H1 (cell line): ENCODE results near the gene CHRNG. TPM values are rescaled to one million over a fixed set of nuclear protein-coding genes. Genes with fewer than 3 reads are reported as not detected.

Experiments used
- CBX5 ChIP-seq: fragments of 300-800, 300-1000 bp; sonication (generic); IDR thresholded peaks from 2 replicates; pipeline ENCODE4 v1.7.1; 2016; ENCODE audit warnings: antibody characterized with exemption, low read length, low read depth
- SIN3A ChIP-seq, 2 experiments: IDR thresholded peaks in 1 of 2; conservative IDR thresholded peaks in 1 of 2; 2 replicates each; pipeline ENCODE4 v1.6.1; 2011 to 2012; ENCODE audit warnings: low read length in 2 of 2, improper control_type of control experiment in 1 of 2, low read depth in 1 of 2, mild to moderate bottlenecking in 1 of 2
- polyA plus RNA-seq, 7 experiments: library from polyadenylated mRNA; depleted of rRNA in 3 of 7; stranded (reverse) in 5 of 7; unstranded in 2 of 7; fragments of >200 nt in 5 of 7; fragments of 200-250 nt in 2 of 7; gene quantifications; 1 replicate in 5 of 7; 2 replicates in 1 of 7; 4 replicates in 1 of 7; pipeline versions ENCODE4 v1.2.1 to v1.2.3, GENCODE V29; 2011 to 2013; ENCODE audit warnings: missing spikeins in 2 of 7, mixed read lengths in 2 of 7
- total RNA-seq: library from RNA; stranded (reverse); fragmentation: NEBNext Ultra II Directional; extraction: Animal tissue kit (Norgen Biotek cat#: 25700); gene quantifications from 2 replicates; pipeline ENCODE4 v1.2.1, GENCODE V29; 2021
- TF ChIP-seq, protein P1 (sequence below): IDR thresholded peaks from 2 replicates; pipeline ENCODE4 v1.6.1; 2012; ENCODE audit warnings: inconsistent platforms
- TF ChIP-seq, protein P2 (sequence below), 3 experiments: IDR thresholded peaks; 1 replicate in 2 of 3; 2 replicates in 1 of 3; pipeline versions ENCODE4 v1.5.1 to v1.6.1; 2011; ENCODE audit warnings: low read length in 3 of 3, mild to moderate bottlenecking in 3 of 3, inconsistent platforms in 2 of 3, low read depth in 1 of 3, moderate library complexity in 1 of 3; ENCODE audit not compliant: insufficient read depth in 1 of 3; ENCODE audit errors: control extremely low read depth in 1 of 3
- TF ChIP-seq, protein P3 (sequence below): fragments of 300-600 bp; sonication (generic); IDR thresholded peaks from 2 replicates; pipeline ENCODE4 v1.7.1; 2012; ENCODE audit warnings: low read length, moderate library complexity, mild to moderate bottlenecking, inconsistent platforms; ENCODE audit not compliant: insufficient replicate concordance

CHRNG gene
- total and polyA plus RNA-seq, 2 of the 8 experiments (the other 6 are each of a cell fraction or from before 2014, with no cell fraction given) = 0.05 TPM; not detected in 1

DNA sequence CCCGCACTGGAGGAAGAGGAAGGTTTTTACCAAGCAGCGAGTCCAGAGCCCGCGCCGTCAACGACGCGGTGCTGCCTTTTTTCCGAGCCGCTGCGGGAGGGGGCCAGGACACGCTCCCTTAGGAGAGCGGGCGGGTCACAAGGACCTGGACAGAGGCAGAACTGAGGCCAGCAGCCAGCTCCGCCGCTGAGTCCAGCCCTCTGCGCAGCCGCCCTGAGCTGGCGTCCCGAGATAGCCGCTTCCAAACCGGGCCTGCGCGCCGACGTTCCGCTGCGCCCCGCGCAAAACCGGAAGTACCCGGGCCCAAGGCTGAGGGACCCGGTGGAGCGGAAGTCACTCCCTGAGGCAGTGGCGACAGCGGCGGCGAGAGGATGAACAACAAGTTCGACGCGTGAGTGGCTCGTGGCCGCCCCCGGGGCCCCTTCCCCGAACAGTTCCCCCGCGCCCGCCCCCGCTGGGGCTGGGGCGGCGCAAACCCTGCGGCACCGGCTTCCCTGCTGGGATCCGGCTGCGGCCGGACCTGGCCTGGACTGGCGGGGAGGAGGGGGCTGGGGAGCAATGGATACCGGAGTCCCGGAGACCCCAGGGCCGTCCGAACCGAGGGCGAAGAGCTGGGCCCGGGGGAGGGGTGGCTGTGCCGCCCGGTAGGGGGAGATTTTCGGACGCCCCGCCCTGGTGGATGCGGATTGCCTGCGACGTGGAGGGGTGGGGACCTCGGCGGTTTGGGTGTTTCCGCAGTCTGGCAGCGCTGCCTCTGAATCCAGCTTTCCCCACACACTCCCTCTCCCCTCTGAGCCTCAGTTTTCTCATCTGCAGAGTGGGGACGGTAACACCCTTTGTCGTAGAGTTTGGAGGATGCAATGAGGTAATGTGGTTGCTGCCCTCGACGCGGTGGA lies 11.1 kb downstream of the CHRNG start, which contains the start of the genes EIF4E2 and TIGD1 (continued):
- TF ChIP-seq, protein P1, sequence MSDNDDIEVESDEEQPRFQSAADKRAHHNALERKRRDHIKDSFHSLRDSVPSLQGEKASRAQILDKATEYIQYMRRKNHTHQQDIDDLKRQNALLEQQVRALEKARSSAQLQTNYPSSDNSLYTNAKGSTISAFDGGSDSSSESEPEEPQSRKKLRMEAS = peak; percentile 94
- TF ChIP-seq CBX5 (no peak), SIN3A (conservative IDR thresholded peaks at IDR 0.05 in 1 of 2, IDR thresholded peaks at IDR 0.05 in 1 of 2; ENCODE audit: low read depth in 1 of 2, low read length in 2 of 2) (peak; percentile 58 to 85; a peak in 2 of 4 replicates)
- TF ChIP-seq, protein P2, sequence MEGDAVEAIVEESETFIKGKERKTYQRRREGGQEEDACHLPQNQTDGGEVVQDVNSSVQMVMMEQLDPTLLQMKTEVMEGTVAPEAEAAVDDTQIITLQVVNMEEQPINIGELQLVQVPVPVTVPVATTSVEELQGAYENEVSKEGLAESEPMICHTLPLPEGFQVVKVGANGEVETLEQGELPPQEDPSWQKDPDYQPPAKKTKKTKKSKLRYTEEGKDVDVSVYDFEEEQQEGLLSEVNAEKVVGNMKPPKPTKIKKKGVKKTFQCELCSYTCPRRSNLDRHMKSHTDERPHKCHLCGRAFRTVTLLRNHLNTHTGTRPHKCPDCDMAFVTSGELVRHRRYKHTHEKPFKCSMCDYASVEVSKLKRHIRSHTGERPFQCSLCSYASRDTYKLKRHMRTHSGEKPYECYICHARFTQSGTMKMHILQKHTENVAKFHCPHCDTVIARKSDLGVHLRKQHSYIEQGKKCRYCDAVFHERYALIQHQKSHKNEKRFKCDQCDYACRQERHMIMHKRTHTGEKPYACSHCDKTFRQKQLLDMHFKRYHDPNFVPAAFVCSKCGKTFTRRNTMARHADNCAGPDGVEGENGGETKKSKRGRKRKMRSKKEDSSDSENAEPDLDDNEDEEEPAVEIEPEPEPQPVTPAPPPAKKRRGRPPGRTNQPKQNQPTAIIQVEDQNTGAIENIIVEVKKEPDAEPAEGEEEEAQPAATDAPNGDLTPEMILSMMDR (IDR thresholded peaks at IDR 0.05; ENCODE audit: control extremely low read depth in 1 of 3, insufficient read depth in 1 of 3, low read depth in 1 of 3, low read length in 3 of 3) = peak; percentile 18 to 43 (median 39); a peak in 3 of 4 replicates
- TF ChIP-seq, protein P3, sequence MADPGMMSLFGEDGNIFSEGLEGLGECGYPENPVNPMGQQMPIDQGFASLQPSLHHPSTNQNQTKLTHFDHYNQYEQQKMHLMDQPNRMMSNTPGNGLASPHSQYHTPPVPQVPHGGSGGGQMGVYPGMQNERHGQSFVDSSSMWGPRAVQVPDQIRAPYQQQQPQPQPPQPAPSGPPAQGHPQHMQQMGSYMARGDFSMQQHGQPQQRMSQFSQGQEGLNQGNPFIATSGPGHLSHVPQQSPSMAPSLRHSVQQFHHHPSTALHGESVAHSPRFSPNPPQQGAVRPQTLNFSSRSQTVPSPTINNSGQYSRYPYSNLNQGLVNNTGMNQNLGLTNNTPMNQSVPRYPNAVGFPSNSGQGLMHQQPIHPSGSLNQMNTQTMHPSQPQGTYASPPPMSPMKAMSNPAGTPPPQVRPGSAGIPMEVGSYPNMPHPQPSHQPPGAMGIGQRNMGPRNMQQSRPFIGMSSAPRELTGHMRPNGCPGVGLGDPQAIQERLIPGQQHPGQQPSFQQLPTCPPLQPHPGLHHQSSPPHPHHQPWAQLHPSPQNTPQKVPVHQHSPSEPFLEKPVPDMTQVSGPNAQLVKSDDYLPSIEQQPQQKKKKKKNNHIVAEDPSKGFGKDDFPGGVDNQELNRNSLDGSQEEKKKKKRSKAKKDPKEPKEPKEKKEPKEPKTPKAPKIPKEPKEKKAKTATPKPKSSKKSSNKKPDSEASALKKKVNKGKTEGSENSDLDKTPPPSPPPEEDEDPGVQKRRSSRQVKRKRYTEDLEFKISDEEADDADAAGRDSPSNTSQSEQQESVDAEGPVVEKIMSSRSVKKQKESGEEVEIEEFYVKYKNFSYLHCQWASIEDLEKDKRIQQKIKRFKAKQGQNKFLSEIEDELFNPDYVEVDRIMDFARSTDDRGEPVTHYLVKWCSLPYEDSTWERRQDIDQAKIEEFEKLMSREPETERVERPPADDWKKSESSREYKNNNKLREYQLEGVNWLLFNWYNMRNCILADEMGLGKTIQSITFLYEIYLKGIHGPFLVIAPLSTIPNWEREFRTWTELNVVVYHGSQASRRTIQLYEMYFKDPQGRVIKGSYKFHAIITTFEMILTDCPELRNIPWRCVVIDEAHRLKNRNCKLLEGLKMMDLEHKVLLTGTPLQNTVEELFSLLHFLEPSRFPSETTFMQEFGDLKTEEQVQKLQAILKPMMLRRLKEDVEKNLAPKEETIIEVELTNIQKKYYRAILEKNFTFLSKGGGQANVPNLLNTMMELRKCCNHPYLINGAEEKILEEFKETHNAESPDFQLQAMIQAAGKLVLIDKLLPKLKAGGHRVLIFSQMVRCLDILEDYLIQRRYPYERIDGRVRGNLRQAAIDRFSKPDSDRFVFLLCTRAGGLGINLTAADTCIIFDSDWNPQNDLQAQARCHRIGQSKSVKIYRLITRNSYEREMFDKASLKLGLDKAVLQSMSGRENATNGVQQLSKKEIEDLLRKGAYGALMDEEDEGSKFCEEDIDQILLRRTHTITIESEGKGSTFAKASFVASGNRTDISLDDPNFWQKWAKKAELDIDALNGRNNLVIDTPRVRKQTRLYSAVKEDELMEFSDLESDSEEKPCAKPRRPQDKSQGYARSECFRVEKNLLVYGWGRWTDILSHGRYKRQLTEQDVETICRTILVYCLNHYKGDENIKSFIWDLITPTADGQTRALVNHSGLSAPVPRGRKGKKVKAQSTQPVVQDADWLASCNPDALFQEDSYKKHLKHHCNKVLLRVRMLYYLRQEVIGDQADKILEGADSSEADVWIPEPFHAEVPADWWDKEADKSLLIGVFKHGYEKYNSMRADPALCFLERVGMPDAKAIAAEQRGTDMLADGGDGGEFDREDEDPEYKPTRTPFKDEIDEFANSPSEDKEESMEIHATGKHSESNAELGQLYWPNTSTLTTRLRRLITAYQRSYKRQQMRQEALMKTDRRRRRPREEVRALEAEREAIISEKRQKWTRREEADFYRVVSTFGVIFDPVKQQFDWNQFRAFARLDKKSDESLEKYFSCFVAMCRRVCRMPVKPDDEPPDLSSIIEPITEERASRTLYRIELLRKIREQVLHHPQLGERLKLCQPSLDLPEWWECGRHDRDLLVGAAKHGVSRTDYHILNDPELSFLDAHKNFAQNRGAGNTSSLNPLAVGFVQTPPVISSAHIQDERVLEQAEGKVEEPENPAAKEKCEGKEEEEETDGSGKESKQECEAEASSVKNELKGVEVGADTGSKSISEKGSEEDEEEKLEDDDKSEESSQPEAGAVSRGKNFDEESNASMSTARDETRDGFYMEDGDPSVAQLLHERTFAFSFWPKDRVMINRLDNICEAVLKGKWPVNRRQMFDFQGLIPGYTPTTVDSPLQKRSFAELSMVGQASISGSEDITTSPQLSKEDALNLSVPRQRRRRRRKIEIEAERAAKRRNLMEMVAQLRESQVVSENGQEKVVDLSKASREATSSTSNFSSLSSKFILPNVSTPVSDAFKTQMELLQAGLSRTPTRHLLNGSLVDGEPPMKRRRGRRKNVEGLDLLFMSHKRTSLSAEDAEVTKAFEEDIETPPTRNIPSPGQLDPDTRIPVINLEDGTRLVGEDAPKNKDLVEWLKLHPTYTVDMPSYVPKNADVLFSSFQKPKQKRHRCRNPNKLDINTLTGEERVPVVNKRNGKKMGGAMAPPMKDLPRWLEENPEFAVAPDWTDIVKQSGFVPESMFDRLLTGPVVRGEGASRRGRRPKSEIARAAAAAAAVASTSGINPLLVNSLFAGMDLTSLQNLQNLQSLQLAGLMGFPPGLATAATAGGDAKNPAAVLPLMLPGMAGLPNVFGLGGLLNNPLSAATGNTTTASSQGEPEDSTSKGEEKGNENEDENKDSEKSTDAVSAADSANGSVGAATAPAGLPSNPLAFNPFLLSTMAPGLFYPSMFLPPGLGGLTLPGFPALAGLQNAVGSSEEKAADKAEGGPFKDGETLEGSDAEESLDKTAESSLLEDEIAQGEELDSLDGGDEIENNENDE = no peak
